Measurements from ENCODE around the gene AKR7A2. TPM values are rescaled to one million over a fixed set of nuclear protein-coding genes. Genes with fewer than 3 reads are reported as not detected.
"Not testable (repeated sequence)": the region's sequence is repeated elsewhere in the genome, so short reads cannot be mapped to it uniquely, and the experiment has no call there.

Gene AKR7A2
- total RNA-seq, 2 donors from 2014 or later: 17.3 to 21.9 TPM

DNA sequence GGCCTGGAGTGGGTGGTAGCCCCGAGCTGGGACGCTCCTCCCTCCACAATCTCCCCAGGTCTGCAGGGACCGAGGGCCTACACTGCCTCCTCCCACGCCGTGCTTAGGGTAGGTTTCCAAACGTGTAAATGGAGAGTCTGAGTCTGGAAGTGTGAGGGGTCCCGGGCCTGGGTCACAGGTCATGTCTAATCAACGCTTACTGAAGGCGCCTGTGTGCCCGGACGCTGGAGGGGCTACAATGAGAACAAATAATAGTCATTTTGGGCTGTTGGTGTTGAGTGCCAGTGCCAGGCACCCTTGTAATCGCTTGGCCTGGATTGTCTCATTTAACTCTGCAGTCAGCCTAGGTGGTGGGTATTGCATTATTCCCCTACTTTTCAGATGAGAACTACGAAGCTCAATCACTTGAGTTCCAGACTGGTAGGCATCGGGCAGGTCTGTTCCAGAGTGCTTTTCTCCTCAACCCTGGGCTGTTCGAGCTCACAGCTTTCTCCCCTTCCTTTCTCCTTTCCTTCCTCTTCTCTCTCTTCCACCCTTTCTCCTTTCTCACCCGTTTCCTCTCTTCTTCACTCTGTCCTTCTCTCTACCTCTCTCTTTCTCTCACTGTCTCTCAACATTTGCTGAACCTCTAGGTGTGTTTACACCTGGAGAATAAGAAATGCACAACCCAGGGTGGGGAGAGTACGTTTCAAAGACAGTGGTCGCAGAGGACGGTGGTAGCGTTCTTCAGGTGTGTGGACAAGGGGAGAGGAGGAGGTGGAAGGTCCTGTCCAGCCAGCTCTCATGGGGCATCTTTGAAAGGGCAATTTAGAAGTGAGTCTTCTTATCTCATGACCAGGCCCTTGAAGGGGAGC is 1.1 kb upstream of the AKR7A2 start:
- H3K9me3 ChIP-seq (ENCODE audit: control insufficient read depth, low read length, poor library complexity, severe bottlenecking): no peaks in the 10 kb centered on the region
- H3K4me3 Mint-ChIP-seq: peak overlapping the region; percentile 99
- DNase-seq (no peak), ATAC-seq (no peak)
- H3K27me3 Mint-ChIP-seq: no peaks in the 10 kb centered on the region
- H3K36me3 Mint-ChIP-seq (ENCODE audit: low read depth): peaks cover 3% of the 10 kb centered on the region
- H3K4me1 Mint-ChIP-seq: peaks cover 39% of the 10 kb centered on the region
- H3K27ac Mint-ChIP-seq: peak overlapping the region; percentile 73

DNA sequence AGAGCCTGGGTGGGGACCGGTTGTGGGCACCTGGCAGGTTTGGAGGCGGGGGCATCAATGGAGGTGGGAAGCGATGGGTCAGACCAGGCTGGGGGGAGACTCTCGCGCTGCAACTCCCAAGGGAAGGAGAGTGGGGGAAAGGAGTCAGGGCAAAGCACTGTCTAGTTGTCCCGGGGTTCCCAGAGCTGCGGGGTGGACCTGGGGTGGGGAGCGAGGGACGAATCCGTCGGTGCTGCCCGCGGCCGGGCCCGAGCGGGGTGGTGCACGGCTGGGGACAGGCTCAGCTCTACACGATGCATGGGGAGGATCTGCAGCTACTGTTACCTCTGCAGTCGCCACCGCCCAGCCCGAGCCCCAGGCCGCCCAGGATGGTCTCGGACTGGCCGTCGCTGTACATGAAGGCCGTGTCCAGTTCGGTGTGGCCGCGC is 427 bp downstream of the AKR7A2 start:
- no peaks in the 10 kb centered on the region for H3K9me3 ChIP-seq (ENCODE audit: control insufficient read depth, low read length, poor library complexity, severe bottlenecking)
- H3K27ac Mint-ChIP-seq: peak overlapping the region; percentile 93

DNA sequence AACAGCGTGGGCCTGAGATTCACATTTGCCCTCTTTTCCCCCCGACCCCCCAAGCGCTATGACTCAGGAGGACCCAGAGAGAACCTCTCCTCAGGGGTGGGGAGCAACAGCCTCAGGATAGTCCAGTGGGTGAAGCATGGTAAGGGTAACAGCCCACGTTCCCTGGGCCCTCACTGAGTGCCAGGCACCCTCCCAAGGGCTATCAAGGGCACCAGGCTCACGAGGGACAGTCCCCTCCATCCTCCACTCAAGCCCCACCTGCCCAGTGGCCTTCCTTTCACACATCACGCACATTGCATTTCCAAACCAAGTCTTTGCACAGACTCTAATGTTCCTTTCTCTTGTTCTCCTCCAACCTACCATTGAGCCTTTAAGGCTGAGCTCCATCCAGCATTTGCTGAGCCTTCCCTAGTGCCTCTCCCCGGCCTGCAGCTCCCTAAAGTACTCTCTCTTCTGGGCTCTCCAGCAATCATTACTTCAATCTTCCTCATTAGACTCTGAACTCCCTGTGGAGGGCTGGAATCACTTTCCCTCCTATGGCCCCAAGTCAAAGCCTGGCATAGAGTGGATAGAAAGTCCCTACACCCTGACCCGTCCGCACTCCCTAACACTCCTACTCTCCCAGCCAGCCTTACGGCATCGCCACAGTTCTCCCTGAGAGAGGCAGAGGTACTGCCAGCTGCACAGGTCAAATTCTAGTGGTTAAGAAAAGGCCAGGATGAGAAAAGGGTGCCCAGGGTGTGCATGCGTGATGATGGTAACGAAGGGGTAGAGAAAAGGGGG is 1.0 kb downstream of the AKR7A2 start:
- H3K36me3 Mint-ChIP-seq (ENCODE audit: low read depth): peaks cover 7% of the 10 kb centered on the region
- H3K9me3 ChIP-seq (ENCODE audit: control insufficient read depth, low read length, poor library complexity, severe bottlenecking): no peaks in the 10 kb centered on the region
- peak overlapping the region; percentile 99 for H3K4me3 Mint-ChIP-seq
- peak overlapping the region; percentile 93 for H3K27ac Mint-ChIP-seq
- no peaks in the 10 kb centered on the region for H3K27me3 Mint-ChIP-seq
- peaks cover 34% of the 10 kb centered on the region for H3K4me1 Mint-ChIP-seq
- ATAC-seq: no peak
- no peak for DNase-seq

More for the DNA sequence above, 427 bp downstream of the AKR7A2 start:
- ATAC-seq: peak; percentile 24
- no peak for DNase-seq
- Mint-ChIP-seq H3K4me1 (peaks cover 39% of the 10 kb centered on the region), H3K27me3 (no peaks in the 10 kb centered on the region), H3K36me3 (ENCODE audit: low read depth) (peaks cover 7% of the 10 kb centered on the region), H3K4me3 (peak overlapping the region; percentile 99)

- DNase-seq (no peak), ATAC-seq (no peak)
- Mint-ChIP-seq H3K4me3 (peak overlapping the region; percentile 50), H3K27me3 (no peaks in the 10 kb centered on the region), H3K36me3 (ENCODE audit: low read depth) (peaks cover 9% of the 10 kb centered on the region), H3K4me1 (peaks cover 29% of the 10 kb centered on the region), H3K27ac (no peak overlapping the region)
- H3K9me3 ChIP-seq (ENCODE audit: control insufficient read depth, low read length, poor library complexity, severe bottlenecking): no peaks in the 10 kb centered on the region
Measured at GRCh38 chr1:19310061-19310460, 1.9 kb downstream of the AKR7A2 start.

DNA sequence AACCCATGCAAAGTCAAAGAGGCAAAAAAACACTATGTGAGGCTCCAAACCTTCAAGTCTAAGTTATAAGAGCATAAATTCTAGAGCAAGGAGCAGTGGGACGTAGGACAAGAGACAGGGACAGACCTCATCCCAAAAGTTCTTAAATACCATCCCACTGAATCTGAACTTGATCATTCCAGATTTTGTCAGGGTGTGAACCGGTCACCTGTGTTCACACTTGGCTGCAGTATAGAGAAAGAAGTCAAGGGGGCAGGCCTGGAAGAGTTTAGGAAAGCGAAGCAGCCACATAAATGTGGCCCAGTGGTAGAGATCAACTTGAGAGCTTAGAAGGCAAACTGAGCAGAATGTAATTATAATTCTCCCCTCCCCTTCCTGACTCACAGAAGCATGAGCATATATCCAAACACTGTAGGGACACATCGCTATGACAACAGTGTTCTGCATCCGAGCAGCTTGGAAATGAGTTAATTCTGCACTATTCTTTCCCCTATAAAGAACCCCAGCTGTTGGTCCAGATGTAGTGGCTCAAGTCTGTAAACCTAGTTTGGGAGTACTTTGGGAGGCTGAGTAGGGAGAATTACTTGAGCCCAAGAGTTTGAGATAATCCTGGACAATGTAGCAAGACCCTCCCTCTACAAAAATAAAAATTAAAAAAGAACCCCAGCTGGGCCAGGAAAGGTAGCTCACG is 2.7 kb downstream of the AKR7A2 start:
- no peaks in the 10 kb centered on the region for H3K27me3 Mint-ChIP-seq
- ATAC-seq (no peak), DNase-seq (no peak)
- H3K4me1 Mint-ChIP-seq: peaks cover 29% of the 10 kb centered on the region
- H3K27ac Mint-ChIP-seq: peak overlapping the region; percentile 79
- no peak overlapping the region for H3K4me3 Mint-ChIP-seq
- no peaks in the 10 kb centered on the region for H3K9me3 ChIP-seq (ENCODE audit: control insufficient read depth, low read length, poor library complexity, severe bottlenecking)
- peaks cover 9% of the 10 kb centered on the region for H3K36me3 Mint-ChIP-seq (ENCODE audit: low read depth)

- peaks cover 27% of the 10 kb centered on the region for H3K4me1 Mint-ChIP-seq
- H3K4me3 Mint-ChIP-seq: no peak overlapping the region
- no peaks in the 10 kb centered on the region for H3K9me3 ChIP-seq (ENCODE audit: control insufficient read depth, low read length, poor library complexity, severe bottlenecking)
- no peak for DNase-seq
- H3K27ac Mint-ChIP-seq: peak overlapping the region; percentile 79
- H3K27me3 Mint-ChIP-seq: no peaks in the 10 kb centered on the region
- H3K36me3 Mint-ChIP-seq (ENCODE audit: low read depth): peaks cover 9% of the 10 kb centered on the region
- no peak for ATAC-seq
Measured at GRCh38 chr1:19308509-19308907, 3.4 kb downstream of the AKR7A2 start.

GRCh38 chr1:19307794-19308508 is 4.0 kb downstream of the AKR7A2 start:
- DNase-seq: no peak
- no peak overlapping the region for H3K4me3 Mint-ChIP-seq

GRCh38 chr1:19306941-19307340 is 5.0 kb downstream of the AKR7A2 start:
- H3K9me3 ChIP-seq (ENCODE audit: control insufficient read depth, low read length, poor library complexity, severe bottlenecking): no peaks in the 10 kb centered on the region
- Mint-ChIP-seq H3K4me3 (no peak overlapping the region), H3K36me3 (ENCODE audit: low read depth) (peaks cover 9% of the 10 kb centered on the region), H3K27me3 (no peaks in the 10 kb centered on the region), H3K27ac (no peak overlapping the region), H3K4me1 (peaks cover 18% of the 10 kb centered on the region)
- no peak for DNase-seq
- no peak for ATAC-seq

More at GRCh38 chr1:19307794-19308508, 4.0 kb downstream of the AKR7A2 start:
- no peak for ATAC-seq
- H3K27ac Mint-ChIP-seq: peak overlapping the region; percentile 43
- H3K27me3 Mint-ChIP-seq: no peaks in the 10 kb centered on the region
- H3K36me3 Mint-ChIP-seq (ENCODE audit: low read depth): peaks cover 9% of the 10 kb centered on the region
- peaks cover 21% of the 10 kb centered on the region for H3K4me1 Mint-ChIP-seq
- H3K9me3 ChIP-seq (ENCODE audit: control insufficient read depth, low read length, poor library complexity, severe bottlenecking): no peaks in the 10 kb centered on the region

GRCh38 chr1:19305880-19306279 is 6.1 kb downstream of the AKR7A2 start:
- H3K4me3 Mint-ChIP-seq: no peak overlapping the region
- no peaks in the 10 kb centered on the region for H3K9me3 ChIP-seq (ENCODE audit: control insufficient read depth, low read length, poor library complexity, severe bottlenecking)
- no peak overlapping the region for H3K27ac Mint-ChIP-seq
- ATAC-seq (no peak), DNase-seq (no peak)
- H3K36me3 Mint-ChIP-seq (ENCODE audit: low read depth): peaks cover 6% of the 10 kb centered on the region
- no peaks in the 10 kb centered on the region for H3K27me3 Mint-ChIP-seq
- peaks cover 13% of the 10 kb centered on the region for H3K4me1 Mint-ChIP-seq

- H3K9me3 ChIP-seq (ENCODE audit: control insufficient read depth, low read length, poor library complexity, severe bottlenecking); H3K27me3 Mint-ChIP-seq; H3K4me1 Mint-ChIP-seq; ATAC-seq; H3K4me3 Mint-ChIP-seq; DNase-seq; H3K27ac Mint-ChIP-seq; H3K36me3 Mint-ChIP-seq (ENCODE audit: low read depth): not testable (repeated sequence)
Measured at GRCh38 chr1:19304081-19304480, 7.9 kb downstream of the AKR7A2 start.

DNA sequence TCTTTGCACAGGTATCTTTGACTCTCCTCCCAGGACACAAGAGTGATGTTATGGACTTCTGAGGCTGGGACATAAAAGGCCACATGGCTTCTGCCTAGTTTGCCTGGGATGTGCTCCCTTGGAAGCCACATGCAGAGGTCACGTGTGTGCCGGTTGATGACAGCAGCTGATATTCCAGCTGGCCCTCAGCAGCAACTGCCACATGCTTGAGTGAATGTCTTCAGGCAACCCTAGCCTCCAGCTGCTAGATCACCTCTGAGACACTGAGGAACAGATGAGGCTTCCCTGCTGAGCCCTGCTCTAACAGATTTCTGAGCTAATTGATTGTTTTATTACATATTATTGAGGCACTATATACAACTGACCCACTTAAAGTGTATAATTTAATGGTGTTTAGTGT is 11.7 kb downstream of the AKR7A2 start:
- no peak for DNase-seq
- H3K9me3 ChIP-seq (ENCODE audit: control insufficient read depth, low read length, poor library complexity, severe bottlenecking): no peaks in the 10 kb centered on the region
- Mint-ChIP-seq H3K4me1 (no peaks in the 10 kb centered on the region), H3K27me3 (no peaks in the 10 kb centered on the region), H3K4me3 (no peak overlapping the region), H3K36me3 (ENCODE audit: low read depth) (no peaks in the 10 kb centered on the region), H3K27ac (no peak overlapping the region)
- ATAC-seq: no peak

- H3K27ac Mint-ChIP-seq: no peak overlapping the region
- no peak for ATAC-seq
- no peak for DNase-seq
- peaks cover 3% of the 10 kb centered on the region for H3K27me3 Mint-ChIP-seq
- no peaks in the 10 kb centered on the region for H3K4me1 Mint-ChIP-seq
- H3K9me3 ChIP-seq (ENCODE audit: control insufficient read depth, low read length, poor library complexity, severe bottlenecking): no peaks in the 10 kb centered on the region
- H3K4me3 Mint-ChIP-seq: no peak overlapping the region
- H3K36me3 Mint-ChIP-seq (ENCODE audit: low read depth): peaks cover 2% of the 10 kb centered on the region
Measured at GRCh38 chr1:19294638-19295037, 17.3 kb downstream of the AKR7A2 start.

Data from T-helper 17 cell (primary cell).